Suprapubic skin (tissue), 4 donors: ENCODE results near the gene IRF9.

Experiments
- CTCF ChIP-seq, 2 donors: fragments of 200-600 bp in 1 of 2; fragments of 450-650 bp in 1 of 2; sonication (generic) in 1 of 2; IDR thresholded peaks; one replicate each; pipeline ENCODE4 v1.5.1; 2016 to 2019; ENCODE audit warnings: antibody characterized with exemption in 2 of 2, mild to moderate bottlenecking in 1 of 2, moderate library complexity in 1 of 2
- EP300 ChIP-seq: sonication (generic); formaldehyde crosslinking; IDR thresholded peaks from one replicate; pipeline ENCODE4 v1.6.1; 2017; ENCODE audit warnings: antibody characterized with exemption
- POLR2A ChIP-seq, 2 donors: fragments of 450-650 bp; IDR thresholded peaks; one replicate each; pipeline ENCODE4 v1.6.1; 2017; ENCODE audit warnings: antibody characterized with exemption in 2 of 2, mild to moderate bottlenecking in 2 of 2, moderate library complexity in 2 of 2
- POLR2AphosphoS5 ChIP-seq, 3 donors: sonication (generic); formaldehyde crosslinking; IDR thresholded peaks; one replicate each; pipeline ENCODE4 v1.6.1; 2017; ENCODE audit warnings: antibody characterized with exemption in 3 of 3

- TF ChIP-seq CTCF (IDR thresholded peaks at IDR 0.05), result no peak
- no peak for TF ChIP-seq EP300
- TF ChIP-seq POLR2A (IDR thresholded peaks at IDR 0.05), result no peak
- TF ChIP-seq POLR2AphosphoS5 (IDR thresholded peaks at IDR 0.05), result no peak
Measured at GRCh38 chr14:24184104-24184970, 23.3 kb downstream of the IRF9 start.
